GM23338 (cell line): ENCODE data around the gene COQ8B. TPM values are rescaled to one million over a fixed set of nuclear protein-coding genes. Genes with fewer than 3 reads are reported as not detected.

Source experiments
- ATAC-seq: fragments of 200-7000 bp; cut with Tn5 transposase; 3 replicates; pipeline ENCODE4 v1.9.1; 2020
- DNase-seq: peaks from one replicate; pipeline ENCODE4 v3.0.0-alpha.2; 2015; ENCODE audit warnings: low spot score
- H2AFZ ChIP-seq: fragments of 200-600 bp; sonication (generic); 2 replicates; pipeline ENCODE4 v1.8.0; 2016; ENCODE audit warnings: antibody characterized with exemption, mild to moderate bottlenecking, moderate library complexity
- H3F3A ChIP-seq: fragments of 200-600 bp; sonication (generic); replicated peaks from 2 replicates; pipeline ENCODE4 v1.8.0; 2017; ENCODE audit warnings: antibody characterized with exemption, mixed run types, low read depth
- H3K27ac ChIP-seq: fragments of 200-600 bp; sonication (generic); 2 replicates; pipeline ENCODE4 v1.6.1; 2016; ENCODE audit warnings: low read depth
- H3K27me3 ChIP-seq: fragments of 200-600 bp; sonication (generic); 2 replicates; pipeline ENCODE4 v1.8.0; 2016; ENCODE audit warnings: mild to moderate bottlenecking, mixed run types, moderate library complexity; ENCODE audit not compliant: insufficient read depth
- H3K36me3 ChIP-seq: fragments of 200-600 bp; sonication (generic); 2 replicates; pipeline ENCODE4 v1.8.0; 2016; ENCODE audit warnings: mild to moderate bottlenecking; ENCODE audit not compliant: insufficient read depth
- H3K4me1 ChIP-seq: fragments of 200-600 bp; sonication (generic); 2 replicates; pipeline ENCODE4 v1.8.0; 2016; ENCODE audit warnings: mild to moderate bottlenecking, moderate library complexity; ENCODE audit not compliant: insufficient read depth
- H3K4me2 ChIP-seq: fragments of 200-600 bp; sonication (generic); 2 replicates; pipeline ENCODE4 v1.7.1; 2017; ENCODE audit warnings: mixed run types
- H3K4me3 ChIP-seq: fragments of 200-600 bp; sonication (generic); 2 replicates; pipeline ENCODE4 v1.6.1; 2016; ENCODE audit warnings: mixed run types
- H3K79me2 ChIP-seq: fragments of 200-600 bp; sonication (generic); replicated peaks from 2 replicates; pipeline ENCODE4 v1.8.0; 2017; ENCODE audit warnings: mild to moderate bottlenecking; ENCODE audit not compliant: insufficient read depth
- H3K9me2 ChIP-seq: fragments of 200-600 bp; sonication (generic); 2 replicates; pipeline ENCODE4 v1.8.0; 2017; ENCODE audit not compliant: insufficient read depth
- H4K20me1 ChIP-seq: fragments of 200-600 bp; sonication (generic); replicated peaks from 2 replicates; pipeline ENCODE4 v1.8.0; 2017; ENCODE audit warnings: mild to moderate bottlenecking; ENCODE audit not compliant: insufficient read depth
- H3K27ac Mint-ChIP-seq: 2 replicates; pipeline ENCODE4 v1.8.0; 2020; ENCODE audit warnings: inconsistent platforms, mild to moderate bottlenecking, moderate library complexity, mixed read lengths
- H3K27me3 Mint-ChIP-seq: 3 replicates; pipeline ENCODE4 v1.8.0; 2022; ENCODE audit warnings: low read depth, mild to moderate bottlenecking, moderate library complexity, mixed read lengths, inconsistent platforms; ENCODE audit not compliant: insufficient read depth, poor library complexity
- H3K36me3 Mint-ChIP-seq: 3 replicates; pipeline ENCODE4 v1.8.0; 2021; ENCODE audit warnings: low read depth, mild to moderate bottlenecking, inconsistent platforms, moderate library complexity, mixed read lengths
- H3K4me1 Mint-ChIP-seq: 3 replicates; pipeline ENCODE4 v1.8.0; 2020; ENCODE audit warnings: mild to moderate bottlenecking, inconsistent platforms, mixed read lengths
- H3K4me3 Mint-ChIP-seq: 3 replicates; pipeline ENCODE4 v1.8.0; 2021; ENCODE audit warnings: moderate library complexity, mild to moderate bottlenecking, inconsistent platforms, mixed read lengths
- H3K9me3 Mint-ChIP-seq: 3 replicates; pipeline ENCODE4 v1.8.0; 2020; ENCODE audit warnings: moderate library complexity, mild to moderate bottlenecking, inconsistent platforms, mixed read lengths
- CREB1 ChIP-seq: fragments of 250-450 bp; sonication (Bioruptor Pico); IDR thresholded peaks from 2 replicates; pipeline ENCODE4 v1.5.0; 2020; ENCODE audit warnings: low read depth, mild to moderate bottlenecking, moderate library complexity
- EZH2 ChIP-seq: fragments of 200-600 bp; sonication (generic); IDR thresholded peaks from one replicate; pipeline ENCODE4 v1.8.0; 2017; ENCODE audit warnings: antibody characterized with exemption, mild to moderate bottlenecking, low read depth; ENCODE audit not compliant: unreplicated experiment
- JUNB ChIP-seq: IDR thresholded peaks from one replicate; pipeline ENCODE4 v1.6.1; 2016; ENCODE audit warnings: antibody characterized with exemption; ENCODE audit not compliant: unreplicated experiment
- NANOG ChIP-seq: IDR thresholded peaks from 2 replicates; pipeline ENCODE4 v1.6.1; 2016; ENCODE audit warnings: antibody characterized with exemption, borderline replicate concordance
- POLR2AphosphoS5 ChIP-seq: IDR thresholded peaks from 2 replicates; pipeline ENCODE4 v1.6.1; 2016; ENCODE audit warnings: antibody characterized with exemption, low read depth
- STAT1 ChIP-seq: IDR thresholded peaks from one replicate; pipeline ENCODE4 v1.6.1; 2016; ENCODE audit warnings: antibody characterized with exemption; ENCODE audit not compliant: unreplicated experiment
- ZNF331 ChIP-seq: fragments of 250-450 bp; sonication (Bioruptor Pico); IDR thresholded peaks from 2 replicates; pipeline ENCODE4 v1.5.0; 2020; ENCODE audit warnings: low read depth, mild to moderate bottlenecking, moderate library complexity
- polyA plus RNA-seq: library from polyadenylated mRNA; unstranded; fragments of >200 nt; fragmentation: Nextera tagmentation; extraction: Ambion mirVana; gene quantifications from 2 replicates; pipeline ENCODE4 v1.2.1, GENCODE V29; 2016
- total RNA-seq: library from RNA; depleted of rRNA; stranded (reverse); fragments of >200 nt; shearing (Covaris generic); gene quantifications from 2 replicates; pipeline ENCODE4 v1.2.3, GENCODE V29; 2014
- TF ChIP-seq, protein P1 (sequence below), 2 experiments: fragments of 200-600 bp in 1 of 2; sonication (generic) in 1 of 2; conservative IDR thresholded peaks; 2 replicates each; pipeline versions ENCODE4 v1.5.1 to v1.6.1; 2016 to 2017; ENCODE audit warnings: antibody characterized with exemption in 2 of 2, low read depth in 2 of 2, mild to moderate bottlenecking in 2 of 2, moderate library complexity in 1 of 2
- TF ChIP-seq, protein P2 (sequence below): IDR thresholded peaks from one replicate; pipeline ENCODE4 v1.6.1; 2018; ENCODE audit warnings: antibody characterized with exemption; ENCODE audit not compliant: unreplicated experiment
- TF ChIP-seq, protein P3 (sequence below): fragments of 250-450 bp; sonication (Bioruptor Pico); IDR thresholded peaks from 2 replicates; pipeline ENCODE4 v1.5.0; 2020; ENCODE audit warnings: mild to moderate bottlenecking, moderate library complexity
- TF ChIP-seq, protein P4 (sequence below): IDR thresholded peaks from 2 replicates; pipeline ENCODE4 v1.6.1; 2016; ENCODE audit warnings: antibody characterized with exemption

Gene COQ8B
- total and polyA plus RNA-seq, 2 experiments from 2014 or later: 13.9 to 59.6 TPM

DNA sequence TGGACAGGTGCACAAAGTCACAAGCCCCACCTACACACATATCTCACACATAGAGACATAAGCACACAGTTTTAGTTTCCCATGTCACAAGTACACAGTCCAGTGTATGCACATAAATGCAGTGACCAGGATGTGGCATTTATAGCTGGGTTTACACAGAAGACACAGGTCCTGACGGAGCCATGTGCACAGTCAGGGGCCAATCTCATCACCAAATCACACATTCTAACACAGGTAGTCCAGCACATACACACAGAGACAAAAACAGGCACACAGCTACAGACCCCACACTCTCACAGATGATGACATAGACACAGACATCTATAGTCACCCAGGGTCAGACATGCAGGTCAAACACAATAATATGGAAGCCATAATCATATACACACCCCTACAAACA is 28.4 kb downstream of the COQ8B start (continued):
- TF ChIP-seq, protein P1, sequence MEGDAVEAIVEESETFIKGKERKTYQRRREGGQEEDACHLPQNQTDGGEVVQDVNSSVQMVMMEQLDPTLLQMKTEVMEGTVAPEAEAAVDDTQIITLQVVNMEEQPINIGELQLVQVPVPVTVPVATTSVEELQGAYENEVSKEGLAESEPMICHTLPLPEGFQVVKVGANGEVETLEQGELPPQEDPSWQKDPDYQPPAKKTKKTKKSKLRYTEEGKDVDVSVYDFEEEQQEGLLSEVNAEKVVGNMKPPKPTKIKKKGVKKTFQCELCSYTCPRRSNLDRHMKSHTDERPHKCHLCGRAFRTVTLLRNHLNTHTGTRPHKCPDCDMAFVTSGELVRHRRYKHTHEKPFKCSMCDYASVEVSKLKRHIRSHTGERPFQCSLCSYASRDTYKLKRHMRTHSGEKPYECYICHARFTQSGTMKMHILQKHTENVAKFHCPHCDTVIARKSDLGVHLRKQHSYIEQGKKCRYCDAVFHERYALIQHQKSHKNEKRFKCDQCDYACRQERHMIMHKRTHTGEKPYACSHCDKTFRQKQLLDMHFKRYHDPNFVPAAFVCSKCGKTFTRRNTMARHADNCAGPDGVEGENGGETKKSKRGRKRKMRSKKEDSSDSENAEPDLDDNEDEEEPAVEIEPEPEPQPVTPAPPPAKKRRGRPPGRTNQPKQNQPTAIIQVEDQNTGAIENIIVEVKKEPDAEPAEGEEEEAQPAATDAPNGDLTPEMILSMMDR (conservative IDR thresholded peaks at IDR 0.05; ENCODE audit: low read depth in 2 of 2): no peak

DNA sequence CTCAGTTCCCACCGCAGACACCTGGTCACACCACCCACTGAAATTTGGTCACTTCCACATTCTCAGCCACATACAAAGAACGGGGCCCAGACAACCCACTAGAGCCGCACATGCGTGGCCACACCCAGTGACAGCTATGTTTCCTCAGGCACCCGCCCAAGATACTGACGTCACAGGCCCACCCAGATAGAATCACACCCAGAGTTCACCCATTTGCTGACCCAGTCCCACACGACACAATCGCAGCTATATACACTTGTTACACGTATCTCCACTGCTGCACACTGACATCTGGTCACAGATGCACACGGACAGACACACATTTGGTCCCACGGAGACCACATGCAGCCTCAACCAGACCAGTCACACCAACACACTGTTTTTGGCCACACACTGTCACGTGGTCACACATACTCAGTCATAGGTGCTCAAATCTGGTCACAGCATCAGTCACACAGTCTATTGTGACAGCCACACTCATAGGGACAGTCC is 29.1 kb downstream of the COQ8B start:
- Histone ChIP-seq H3K4me2 (no peak overlapping the region), H3K27ac (no peak overlapping the region), H3K4me1 (peaks cover 8% of the 10 kb centered on the region; the same call in 1 of the 2 replicates), H3F3A (no peaks in the 10 kb centered on the region; the same call in 1 of the 2 replicates), H2AFZ (no peak overlapping the region), H3K79me2 (peaks cover 19% of the 10 kb centered on the region), H3K4me3 (no peak overlapping the region), H3K9me2 (no peaks in the 10 kb centered on the region), H3K36me3 (0 out of 2 replicates have a peak, but pooled peaks cover 3% of the 10 kb centered on the region), H3K27me3 (no peaks in the 10 kb centered on the region), H4K20me1 (peaks cover 8% of the 10 kb centered on the region)
- DNase-seq (no peak), ATAC-seq (no peak)
- Mint-ChIP-seq H3K9me3 (no peaks in the 10 kb centered on the region; the same call in 2 of the 3 replicates), H3K36me3 (peaks cover 22% of the 10 kb centered on the region), H3K4me3 (no peak overlapping the region), H3K27ac (no peak overlapping the region), H3K27me3 (peaks cover 6% of the 10 kb centered on the region), H3K4me1 (peaks cover 12% of the 10 kb centered on the region)
- TF ChIP-seq, protein P2, sequence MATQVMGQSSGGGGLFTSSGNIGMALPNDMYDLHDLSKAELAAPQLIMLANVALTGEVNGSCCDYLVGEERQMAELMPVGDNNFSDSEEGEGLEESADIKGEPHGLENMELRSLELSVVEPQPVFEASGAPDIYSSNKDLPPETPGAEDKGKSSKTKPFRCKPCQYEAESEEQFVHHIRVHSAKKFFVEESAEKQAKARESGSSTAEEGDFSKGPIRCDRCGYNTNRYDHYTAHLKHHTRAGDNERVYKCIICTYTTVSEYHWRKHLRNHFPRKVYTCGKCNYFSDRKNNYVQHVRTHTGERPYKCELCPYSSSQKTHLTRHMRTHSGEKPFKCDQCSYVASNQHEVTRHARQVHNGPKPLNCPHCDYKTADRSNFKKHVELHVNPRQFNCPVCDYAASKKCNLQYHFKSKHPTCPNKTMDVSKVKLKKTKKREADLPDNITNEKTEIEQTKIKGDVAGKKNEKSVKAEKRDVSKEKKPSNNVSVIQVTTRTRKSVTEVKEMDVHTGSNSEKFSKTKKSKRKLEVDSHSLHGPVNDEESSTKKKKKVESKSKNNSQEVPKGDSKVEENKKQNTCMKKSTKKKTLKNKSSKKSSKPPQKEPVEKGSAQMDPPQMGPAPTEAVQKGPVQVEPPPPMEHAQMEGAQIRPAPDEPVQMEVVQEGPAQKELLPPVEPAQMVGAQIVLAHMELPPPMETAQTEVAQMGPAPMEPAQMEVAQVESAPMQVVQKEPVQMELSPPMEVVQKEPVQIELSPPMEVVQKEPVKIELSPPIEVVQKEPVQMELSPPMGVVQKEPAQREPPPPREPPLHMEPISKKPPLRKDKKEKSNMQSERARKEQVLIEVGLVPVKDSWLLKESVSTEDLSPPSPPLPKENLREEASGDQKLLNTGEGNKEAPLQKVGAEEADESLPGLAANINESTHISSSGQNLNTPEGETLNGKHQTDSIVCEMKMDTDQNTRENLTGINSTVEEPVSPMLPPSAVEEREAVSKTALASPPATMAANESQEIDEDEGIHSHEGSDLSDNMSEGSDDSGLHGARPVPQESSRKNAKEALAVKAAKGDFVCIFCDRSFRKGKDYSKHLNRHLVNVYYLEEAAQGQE: no peak
- TF ChIP-seq EZH2 (no peak), JUNB (no peak), ZNF331 (CRISPR knock-in tag) (no peak), NANOG (no peak), POLR2AphosphoS5 (no peak), STAT1 (no peak), CREB1 (CRISPR knock-in tag) (no peak)
- TF ChIP-seq, protein P3, sequence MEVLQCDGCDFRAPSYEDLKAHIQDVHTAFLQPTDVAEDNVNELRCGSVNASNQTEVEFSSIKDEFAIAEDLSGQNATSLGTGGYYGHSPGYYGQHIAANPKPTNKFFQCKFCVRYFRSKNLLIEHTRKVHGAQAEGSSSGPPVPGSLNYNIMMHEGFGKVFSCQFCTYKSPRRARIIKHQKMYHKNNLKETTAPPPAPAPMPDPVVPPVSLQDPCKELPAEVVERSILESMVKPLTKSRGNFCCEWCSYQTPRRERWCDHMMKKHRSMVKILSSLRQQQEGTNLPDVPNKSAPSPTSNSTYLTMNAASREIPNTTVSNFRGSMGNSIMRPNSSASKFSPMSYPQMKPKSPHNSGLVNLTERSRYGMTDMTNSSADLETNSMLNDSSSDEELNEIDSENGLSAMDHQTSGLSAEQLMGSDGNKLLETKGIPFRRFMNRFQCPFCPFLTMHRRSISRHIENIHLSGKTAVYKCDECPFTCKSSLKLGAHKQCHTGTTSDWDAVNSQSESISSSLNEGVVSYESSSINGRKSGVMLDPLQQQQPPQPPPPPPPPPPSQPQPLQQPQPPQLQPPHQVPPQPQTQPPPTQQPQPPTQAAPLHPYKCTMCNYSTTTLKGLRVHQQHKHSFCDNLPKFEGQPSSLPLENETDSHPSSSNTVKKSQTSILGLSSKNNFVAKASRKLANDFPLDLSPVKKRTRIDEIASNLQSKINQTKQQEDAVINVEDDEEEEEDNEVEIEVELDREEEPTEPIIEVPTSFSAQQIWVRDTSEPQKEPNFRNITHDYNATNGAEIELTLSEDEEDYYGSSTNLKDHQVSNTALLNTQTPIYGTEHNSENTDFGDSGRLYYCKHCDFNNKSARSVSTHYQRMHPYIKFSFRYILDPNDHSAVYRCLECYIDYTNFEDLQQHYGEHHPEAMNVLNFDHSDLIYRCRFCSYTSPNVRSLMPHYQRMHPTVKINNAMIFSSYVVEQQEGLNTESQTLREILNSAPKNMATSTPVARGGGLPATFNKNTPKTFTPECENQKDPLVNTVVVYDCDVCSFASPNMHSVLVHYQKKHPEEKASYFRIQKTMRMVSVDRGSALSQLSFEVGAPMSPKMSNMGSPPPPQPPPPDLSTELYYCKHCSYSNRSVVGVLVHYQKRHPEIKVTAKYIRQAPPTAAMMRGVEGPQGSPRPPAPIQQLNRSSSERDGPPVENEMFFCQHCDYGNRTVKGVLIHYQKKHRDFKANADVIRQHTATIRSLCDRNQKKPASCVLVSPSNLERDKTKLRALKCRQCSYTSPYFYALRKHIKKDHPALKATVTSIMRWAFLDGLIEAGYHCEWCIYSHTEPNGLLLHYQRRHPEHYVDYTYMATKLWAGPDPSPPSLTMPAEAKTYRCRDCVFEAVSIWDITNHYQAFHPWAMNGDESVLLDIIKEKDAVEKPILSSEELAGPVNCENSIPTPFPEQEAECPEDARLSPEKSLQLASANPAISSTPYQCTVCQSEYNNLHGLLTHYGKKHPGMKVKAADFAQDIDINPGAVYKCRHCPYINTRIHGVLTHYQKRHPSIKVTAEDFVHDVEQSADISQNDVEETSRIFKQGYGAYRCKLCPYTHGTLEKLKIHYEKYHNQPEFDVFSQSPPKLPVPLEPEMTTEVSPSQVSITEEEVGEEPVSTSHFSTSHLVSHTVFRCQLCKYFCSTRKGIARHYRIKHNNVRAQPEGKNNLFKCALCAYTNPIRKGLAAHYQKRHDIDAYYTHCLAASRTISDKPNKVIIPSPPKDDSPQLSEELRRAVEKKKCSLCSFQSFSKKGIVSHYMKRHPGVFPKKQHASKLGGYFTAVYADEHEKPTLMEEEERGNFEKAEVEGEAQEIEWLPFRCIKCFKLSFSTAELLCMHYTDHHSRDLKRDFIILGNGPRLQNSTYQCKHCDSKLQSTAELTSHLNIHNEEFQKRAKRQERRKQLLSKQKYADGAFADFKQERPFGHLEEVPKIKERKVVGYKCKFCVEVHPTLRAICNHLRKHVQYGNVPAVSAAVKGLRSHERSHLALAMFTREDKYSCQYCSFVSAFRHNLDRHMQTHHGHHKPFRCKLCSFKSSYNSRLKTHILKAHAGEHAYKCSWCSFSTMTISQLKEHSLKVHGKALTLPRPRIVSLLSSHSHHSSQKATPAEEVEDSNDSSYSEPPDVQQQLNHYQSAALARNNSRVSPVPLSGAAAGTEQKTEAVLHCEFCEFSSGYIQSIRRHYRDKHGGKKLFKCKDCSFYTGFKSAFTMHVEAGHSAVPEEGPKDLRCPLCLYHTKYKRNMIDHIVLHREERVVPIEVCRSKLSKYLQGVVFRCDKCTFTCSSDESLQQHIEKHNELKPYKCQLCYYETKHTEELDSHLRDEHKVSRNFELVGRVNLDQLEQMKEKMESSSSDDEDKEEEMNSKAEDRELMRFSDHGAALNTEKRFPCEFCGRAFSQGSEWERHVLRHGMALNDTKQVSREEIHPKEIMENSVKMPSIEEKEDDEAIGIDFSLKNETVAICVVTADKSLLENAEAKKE (CRISPR knock-in tag): no peak
- TF ChIP-seq, protein P4, sequence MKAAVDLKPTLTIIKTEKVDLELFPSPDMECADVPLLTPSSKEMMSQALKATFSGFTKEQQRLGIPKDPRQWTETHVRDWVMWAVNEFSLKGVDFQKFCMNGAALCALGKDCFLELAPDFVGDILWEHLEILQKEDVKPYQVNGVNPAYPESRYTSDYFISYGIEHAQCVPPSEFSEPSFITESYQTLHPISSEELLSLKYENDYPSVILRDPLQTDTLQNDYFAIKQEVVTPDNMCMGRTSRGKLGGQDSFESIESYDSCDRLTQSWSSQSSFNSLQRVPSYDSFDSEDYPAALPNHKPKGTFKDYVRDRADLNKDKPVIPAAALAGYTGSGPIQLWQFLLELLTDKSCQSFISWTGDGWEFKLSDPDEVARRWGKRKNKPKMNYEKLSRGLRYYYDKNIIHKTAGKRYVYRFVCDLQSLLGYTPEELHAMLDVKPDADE: no peak
